ENCODE data around the gene SPR.

SPR gene

DNA sequence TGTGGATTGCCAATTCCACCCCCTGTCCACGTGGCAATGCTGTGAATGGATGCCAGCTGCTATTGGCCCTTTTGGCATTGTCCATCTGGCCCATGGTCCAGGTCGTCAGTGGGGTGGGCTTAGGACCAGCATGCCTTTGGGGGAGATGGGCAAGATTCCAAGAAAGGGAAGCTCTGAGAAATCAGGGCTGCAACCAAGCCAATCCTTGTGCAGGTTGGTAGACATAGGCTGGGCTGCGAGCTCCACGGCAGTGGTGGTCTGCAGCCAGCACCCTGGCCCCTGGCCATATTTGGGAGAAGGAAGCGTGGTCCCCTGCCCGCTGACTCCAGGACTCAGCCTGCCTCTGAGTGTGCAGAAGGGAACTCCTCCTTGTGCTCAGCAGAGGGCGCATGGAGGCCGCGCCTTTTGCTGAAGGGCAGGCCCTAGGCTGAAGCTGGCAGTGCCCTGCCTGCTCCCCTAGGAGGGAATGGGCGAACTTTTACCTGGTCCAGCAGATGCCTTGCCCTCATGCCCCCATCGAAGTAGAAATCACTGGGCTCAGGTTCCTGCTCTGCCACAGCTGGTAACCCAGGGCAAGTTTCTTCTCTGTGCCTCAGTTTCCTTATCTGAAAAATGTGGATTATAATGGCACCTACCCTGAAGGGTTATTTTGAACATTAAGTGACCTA is 5.4 kb downstream of the SPR start:
- Histone ChIP-seq H3K9ac (ENCODE audit: low read depth, low read length, poor library complexity, severe bottlenecking) (no peak overlapping the region), H3K79me2 (ENCODE audit: insufficient read depth, low read length) (no peaks in the 10 kb centered on the region), H3K9me3 (ENCODE audit: insufficient read depth, low read depth, low read length) (no peaks in the 10 kb centered on the region), H3K4me3 (ENCODE audit: low read length, poor library complexity, severe bottlenecking) (no peak overlapping the region), H3F3A (ENCODE audit: low read depth) (no peaks in the 10 kb centered on the region), H3K27me3 (ENCODE audit: insufficient read depth, low read length, poor library complexity, severe bottlenecking) (no peaks in the 10 kb centered on the region), H4K20me1 (ENCODE audit: insufficient read depth, low read length, poor library complexity, severe bottlenecking) (no peaks in the 10 kb centered on the region), H3K4me1 (ENCODE audit: insufficient read depth, low read length, poor library complexity, severe bottlenecking) (no peaks in the 10 kb centered on the region), H2AFZ (ENCODE audit: low read length) (peak overlapping the region; percentile 78; the same call in 1 of the 2 replicates), H3K9me2 (replicated peaks; ENCODE audit: low read depth, low read length) (no peaks in the 10 kb centered on the region), H3K4me2 (ENCODE audit: low read depth, low read length, poor library complexity, severe bottlenecking) (no peak overlapping the region), H3K36me3 (ENCODE audit: insufficient read depth, low read length) (no peaks in the 10 kb centered on the region)
- no peak for TF ChIP-seq EZH2phosphoT487 (IDR thresholded peaks at IDR 0.05; ENCODE audit: borderline replicate concordance)
- TF ChIP-seq, protein P1, sequence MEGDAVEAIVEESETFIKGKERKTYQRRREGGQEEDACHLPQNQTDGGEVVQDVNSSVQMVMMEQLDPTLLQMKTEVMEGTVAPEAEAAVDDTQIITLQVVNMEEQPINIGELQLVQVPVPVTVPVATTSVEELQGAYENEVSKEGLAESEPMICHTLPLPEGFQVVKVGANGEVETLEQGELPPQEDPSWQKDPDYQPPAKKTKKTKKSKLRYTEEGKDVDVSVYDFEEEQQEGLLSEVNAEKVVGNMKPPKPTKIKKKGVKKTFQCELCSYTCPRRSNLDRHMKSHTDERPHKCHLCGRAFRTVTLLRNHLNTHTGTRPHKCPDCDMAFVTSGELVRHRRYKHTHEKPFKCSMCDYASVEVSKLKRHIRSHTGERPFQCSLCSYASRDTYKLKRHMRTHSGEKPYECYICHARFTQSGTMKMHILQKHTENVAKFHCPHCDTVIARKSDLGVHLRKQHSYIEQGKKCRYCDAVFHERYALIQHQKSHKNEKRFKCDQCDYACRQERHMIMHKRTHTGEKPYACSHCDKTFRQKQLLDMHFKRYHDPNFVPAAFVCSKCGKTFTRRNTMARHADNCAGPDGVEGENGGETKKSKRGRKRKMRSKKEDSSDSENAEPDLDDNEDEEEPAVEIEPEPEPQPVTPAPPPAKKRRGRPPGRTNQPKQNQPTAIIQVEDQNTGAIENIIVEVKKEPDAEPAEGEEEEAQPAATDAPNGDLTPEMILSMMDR (conservative IDR thresholded peaks at IDR 0.05; ENCODE audit: low read length): peak; percentile 80

DNA sequence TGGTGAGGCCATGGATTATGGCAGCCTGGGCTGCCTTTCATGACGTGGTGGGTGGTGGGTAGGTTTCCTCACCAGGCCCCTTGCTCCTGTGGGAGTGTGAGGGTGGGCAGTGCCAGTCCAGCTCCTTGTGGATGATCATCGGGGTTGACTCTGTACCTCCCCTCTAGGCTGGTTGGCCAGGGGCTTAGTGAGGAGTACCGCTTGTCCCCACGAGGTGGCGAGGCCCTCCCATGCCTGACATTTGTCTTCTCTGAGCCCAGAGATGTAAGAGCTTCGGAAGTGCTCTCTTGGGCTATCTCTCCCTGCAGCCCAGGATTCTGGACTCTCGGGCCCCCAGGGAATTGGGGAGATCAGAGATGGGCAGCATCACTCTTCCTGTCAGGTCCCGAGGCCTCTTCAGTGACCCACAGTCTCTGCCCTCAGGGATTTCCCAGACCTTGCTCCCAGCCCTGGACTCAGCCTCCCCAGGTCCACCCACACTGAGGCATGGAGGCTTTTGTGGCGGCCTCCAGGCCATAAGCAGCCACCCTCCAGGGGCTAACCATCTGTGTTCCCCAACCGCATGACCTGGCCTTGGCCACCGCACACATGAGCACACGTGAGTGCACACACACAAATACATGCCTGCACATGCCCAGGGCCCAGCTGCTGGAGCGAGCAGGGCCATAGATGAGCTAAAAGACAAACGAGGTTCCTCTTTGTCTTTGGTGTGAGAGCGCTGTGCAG is 6.5 kb downstream of the SPR start:
- Histone ChIP-seq H4K20me1 (ENCODE audit: insufficient read depth, low read length, poor library complexity, severe bottlenecking) (no peaks in the 10 kb centered on the region), H3F3A (ENCODE audit: low read depth) (no peaks in the 10 kb centered on the region), H3K9me3 (ENCODE audit: insufficient read depth, low read depth, low read length) (no peaks in the 10 kb centered on the region), H3K36me3 (ENCODE audit: insufficient read depth, low read length) (no peaks in the 10 kb centered on the region), H3K79me2 (ENCODE audit: insufficient read depth, low read length) (no peaks in the 10 kb centered on the region), H3K4me2 (ENCODE audit: low read depth, low read length, poor library complexity, severe bottlenecking) (peak overlapping the region; percentile 31), H3K4me3 (ENCODE audit: low read length, poor library complexity, severe bottlenecking) (no peak overlapping the region), H3K9ac (ENCODE audit: low read depth, low read length, poor library complexity, severe bottlenecking) (peak overlapping the region; percentile 33), H3K27me3 (ENCODE audit: insufficient read depth, low read length, poor library complexity, severe bottlenecking) (no peaks in the 10 kb centered on the region), H2AFZ (ENCODE audit: low read length) (peak overlapping the region; percentile 78), H3K9me2 (replicated peaks; ENCODE audit: low read depth, low read length) (no peaks in the 10 kb centered on the region), H3K4me1 (ENCODE audit: insufficient read depth, low read length, poor library complexity, severe bottlenecking) (no peaks in the 10 kb centered on the region)
- TF ChIP-seq, protein P1 (conservative IDR thresholded peaks at IDR 0.05; ENCODE audit: low read length): peak; percentile 76
- TF ChIP-seq EZH2phosphoT487 (IDR thresholded peaks at IDR 0.05; ENCODE audit: borderline replicate concordance): no peak

DNA sequence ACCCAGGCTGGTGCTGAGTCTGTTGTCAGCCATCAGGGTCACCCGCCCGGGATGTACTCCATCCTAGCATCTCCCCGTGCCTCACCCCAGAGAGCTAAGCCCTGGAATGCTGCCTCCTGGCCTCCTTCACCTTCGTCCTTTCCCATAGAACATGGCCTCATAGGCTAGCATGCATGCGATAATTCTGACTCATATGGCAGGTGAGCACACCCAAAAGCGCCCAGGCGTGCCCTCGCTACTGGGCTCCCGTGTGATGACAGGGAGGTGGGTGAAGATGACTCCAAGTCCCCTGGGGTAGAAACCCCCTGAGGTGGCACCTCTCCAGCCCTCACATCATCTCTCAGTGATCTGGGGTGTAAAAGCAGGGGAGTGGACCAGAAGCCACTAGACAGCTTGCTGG is 7.3 kb downstream of the SPR start:
- no peak overlapping the region for H3K4me2 ChIP-seq (ENCODE audit: low read depth, low read length, poor library complexity, severe bottlenecking)
- no peaks in the 10 kb centered on the region for H4K20me1 ChIP-seq (ENCODE audit: insufficient read depth, low read length, poor library complexity, severe bottlenecking)
- H3K27me3 ChIP-seq (ENCODE audit: insufficient read depth, low read length, poor library complexity, severe bottlenecking): no peaks in the 10 kb centered on the region
- TF ChIP-seq EZH2phosphoT487 (IDR thresholded peaks at IDR 0.05; ENCODE audit: borderline replicate concordance): no peak
- TF ChIP-seq, protein P1 (conservative IDR thresholded peaks at IDR 0.05; ENCODE audit: low read length): no peak
- H3K4me1 ChIP-seq (ENCODE audit: insufficient read depth, low read length, poor library complexity, severe bottlenecking): no peaks in the 10 kb centered on the region
- no peaks in the 10 kb centered on the region for H3K9me2 ChIP-seq (replicated peaks; ENCODE audit: low read depth, low read length)
- H3K79me2 ChIP-seq (ENCODE audit: insufficient read depth, low read length): no peaks in the 10 kb centered on the region
- H3K9me3 ChIP-seq (ENCODE audit: insufficient read depth, low read depth, low read length): no peaks in the 10 kb centered on the region
- H3K36me3 ChIP-seq (ENCODE audit: insufficient read depth, low read length): no peaks in the 10 kb centered on the region
- H3K4me3 ChIP-seq (ENCODE audit: low read length, poor library complexity, severe bottlenecking): no peak overlapping the region
- no peaks in the 10 kb centered on the region for H3F3A ChIP-seq (ENCODE audit: low read depth)
- peak overlapping the region; percentile 33 for H3K9ac ChIP-seq (ENCODE audit: low read depth, low read length, poor library complexity, severe bottlenecking)
- H2AFZ ChIP-seq (ENCODE audit: low read length): no peak overlapping the region

Measured in Loucy (cell line).